Trophoblast cell (in vitro differentiated cells and primary cell): Measurements from ENCODE around the gene USPL1. TPM values are rescaled to one million over a fixed set of nuclear protein-coding genes. Genes with fewer than 3 reads are reported as not detected.
A peak's percentile ranks its signal among the peaks of the same experiment; 100 is the strongest.

ENCODE experiments used
- DNase-seq, 2 donors: peaks; one replicate each; pipeline ENCODE4 v3.0.0-alpha.2; 2016
- H2AFZ ChIP-seq: 2 replicates; pipeline ENCODE4 v1.6.1; 2013; ENCODE audit warnings: low read length, moderate library complexity, mild to moderate bottlenecking; ENCODE audit not compliant: insufficient read depth, poor library complexity
- H2AK5ac ChIP-seq: 2 replicates; pipeline ENCODE4 v1.6.1; 2013; ENCODE audit warnings: mild to moderate bottlenecking, low read length
- H2BK120ac ChIP-seq: 2 replicates; pipeline ENCODE4 v1.6.1; 2013; ENCODE audit warnings: low read length, mild to moderate bottlenecking, moderate library complexity; ENCODE audit not compliant: insufficient read depth, poor library complexity
- H2BK12ac ChIP-seq: 2 replicates; pipeline ENCODE4 v1.6.1; 2013; ENCODE audit warnings: mild to moderate bottlenecking, low read length, moderate library complexity
- H2BK5ac ChIP-seq: 2 replicates; pipeline ENCODE4 v1.6.1; 2013; ENCODE audit warnings: low read length, low read depth, moderate library complexity, mild to moderate bottlenecking; ENCODE audit not compliant: poor library complexity
- H3K14ac ChIP-seq: 2 replicates; pipeline ENCODE4 v1.6.1; 2013; ENCODE audit warnings: mild to moderate bottlenecking, low read length
- H3K18ac ChIP-seq: 2 replicates; pipeline ENCODE4 v1.6.1; 2013; ENCODE audit warnings: mild to moderate bottlenecking, low read length
- H3K23ac ChIP-seq: 2 replicates; pipeline ENCODE4 v1.6.1; 2013; ENCODE audit warnings: low read length
- H3K27ac ChIP-seq: 2 replicates; pipeline ENCODE4 v1.5.1; 2013; ENCODE audit warnings: low read depth, mild to moderate bottlenecking, inconsistent platforms, low read length, moderate library complexity
- H3K27me3 ChIP-seq: 2 replicates; pipeline ENCODE4 v1.6.1; 2013; ENCODE audit warnings: inconsistent platforms, mild to moderate bottlenecking, low read length, moderate library complexity; ENCODE audit not compliant: insufficient read depth
- H3K36me3 ChIP-seq, 2 experiments: 1 replicate in 1 of 2; 2 replicates in 1 of 2; pipeline ENCODE4 v1.6.1; 2013; ENCODE audit warnings: low read length in 2 of 2, mild to moderate bottlenecking in 2 of 2, moderate library complexity in 1 of 2; ENCODE audit not compliant: insufficient read depth in 2 of 2, control insufficient read depth in 1 of 2
- H3K4ac ChIP-seq: 2 replicates; pipeline ENCODE4 v1.6.1; 2013; ENCODE audit warnings: low read depth, mild to moderate bottlenecking, low read length, moderate library complexity
- H3K4me1 ChIP-seq, 2 experiments: 1 replicate in 1 of 2; 2 replicates in 1 of 2; pipeline ENCODE4 v1.6.1; 2013; ENCODE audit warnings: low read length in 2 of 2, mild to moderate bottlenecking in 2 of 2, moderate library complexity in 1 of 2; ENCODE audit not compliant: insufficient read depth in 2 of 2, control insufficient read depth in 1 of 2
- H3K4me2 ChIP-seq: 2 replicates; pipeline ENCODE4 v1.6.1; 2013; ENCODE audit warnings: inconsistent platforms, mild to moderate bottlenecking, low read length, moderate library complexity
- H3K4me3 ChIP-seq: 2 replicates; pipeline ENCODE4 v1.5.1; 2013; ENCODE audit warnings: mild to moderate bottlenecking, low read depth, low read length, inconsistent platforms
- H3K79me1 ChIP-seq: one replicate; pipeline ENCODE4 v1.6.1; 2013; ENCODE audit warnings: low read length
- H3K79me2 ChIP-seq: 2 replicates; pipeline ENCODE4 v1.6.1; 2013; ENCODE audit warnings: low read length, mild to moderate bottlenecking; ENCODE audit not compliant: control insufficient read depth, insufficient read depth, poor library complexity
- H3K9ac ChIP-seq: 2 replicates; pipeline ENCODE4 v1.6.1; 2013; ENCODE audit warnings: mild to moderate bottlenecking, low read length
- H3K9me3 ChIP-seq: 2 replicates; pipeline ENCODE4 v1.6.1; 2013; ENCODE audit warnings: low read depth, mild to moderate bottlenecking, control low read depth, inconsistent platforms, low read length; ENCODE audit not compliant: insufficient read depth
- H4K12ac ChIP-seq: 2 replicates; pipeline ENCODE4 v1.6.1; 2013; ENCODE audit warnings: low read depth, mild to moderate bottlenecking, low read length, moderate library complexity
- H4K8ac ChIP-seq: 2 replicates; pipeline ENCODE4 v1.6.1; 2013; ENCODE audit warnings: low read depth, mild to moderate bottlenecking, low read length, moderate library complexity
- H4K91ac ChIP-seq: one replicate; pipeline ENCODE4 v1.6.1; 2013; ENCODE audit warnings: low read depth, mild to moderate bottlenecking, low read length, moderate library complexity
- WGBS: extraction: QIAGEN DNeasy Blood & Tissue Kit; methylation state at CpG from one replicate; pipeline ENCODE4 v1.1.7; 2013; ENCODE audit warnings: missing lambda C conversion rate; ENCODE audit not compliant: insufficient read length, insufficient coverage; ENCODE audit errors: extremely low coverage; 5-methylcytosine and 5-hydroxymethylcytosine counted together
- polyA plus RNA-seq: library from polyadenylated mRNA; stranded (reverse); fragments of 200-250 nt; gene quantifications from 2 replicates; pipeline ENCODE4 v1.2.3, GENCODE V29; 2013

The USPL1 gene
- 13.9 and 14.1 TPM in 2 replicates for polyA plus RNA-seq

GRCh38 chr13:30617315-30618185 lies at the start of gene USPL1:
Gene USPL1, plus strand, starts transcription at chr13:30617920. Its CDS starts 3,221 bp downstream, at chr13:30621141.
- peak within 1 kb of the TSS; percentile 51 for H2BK12ac ChIP-seq
- peak within 1 kb of the TSS; percentile 100 for H3K27ac ChIP-seq
- H3K9me3 ChIP-seq, result no peaks in the 10 kb centered on the region
- no peaks in the 10 kb centered on the region for H3K4me1 ChIP-seq
- peak within 1 kb of the TSS; percentile 95 for H4K91ac ChIP-seq
- peak within 1 kb of the TSS; percentile 89 for H3K4ac ChIP-seq
- H3K79me1 ChIP-seq, result peaks cover 4% of the 10 kb centered on the region
- H3K14ac ChIP-seq, result peak within 1 kb of the TSS; percentile 97
- H3K9ac ChIP-seq, result peak within 1 kb of the TSS; percentile 85
- no peaks in the 10 kb centered on the region for H3K27me3 ChIP-seq
- no CpG with 5 or more reads among the region's 78 CpGs for WGBS
- peaks cover 10% of the 10 kb centered on the region for H3K79me2 ChIP-seq
- H3K36me3 ChIP-seq, result no peaks in the 10 kb centered on the region
- H4K12ac ChIP-seq, result peak within 1 kb of the TSS; percentile 97
- H3K4me3 ChIP-seq, result peak within 1 kb of the TSS; percentile 85
- peak within 1 kb of the TSS; percentile 66 for H3K4me2 ChIP-seq
- peak within 1 kb of the TSS; percentile 96 for H2BK120ac ChIP-seq
- H2BK5ac ChIP-seq, result peak within 1 kb of the TSS; percentile 94
- peak within 1 kb of the TSS; percentile 97 for H4K8ac ChIP-seq
- H2AK5ac ChIP-seq, result peak within 1 kb of the TSS; percentile 70
- peak within 1 kb of the TSS; percentile 96 for H3K18ac ChIP-seq
- no peak within 1 kb of the TSS for H3K23ac ChIP-seq
- peak within 1 kb of the TSS; percentile 57 for H2AFZ ChIP-seq
- peak; percentile 99 for DNase-seq

GRCh38 chr13:30569901-30570576 lies 47.7 kb upstream of the USPL1 start:
- Histone ChIP-seq H3K4me2 (no peak overlapping the region), H3K18ac (no peak overlapping the region), H2BK120ac (no peak overlapping the region), H3K9me3 (no peaks in the 10 kb centered on the region), H4K12ac (no peak overlapping the region), H2BK12ac (no peak overlapping the region), H2AK5ac (no peak overlapping the region), H3K36me3 (no peaks in the 10 kb centered on the region), H3K27ac (peak overlapping the region; percentile 19), H4K91ac (no peak overlapping the region), H2AFZ (no peak overlapping the region), H3K4me1 (no peaks in the 10 kb centered on the region), H3K9ac (no peak overlapping the region), H3K23ac (no peak overlapping the region), H3K4ac (no peak overlapping the region), H3K79me2 (no peaks in the 10 kb centered on the region), H2BK5ac (no peak overlapping the region), H3K14ac (no peak overlapping the region), H3K4me3 (no peak overlapping the region), H3K27me3 (no peaks in the 10 kb centered on the region), H3K79me1 (no peaks in the 10 kb centered on the region), H4K8ac (no peak overlapping the region)
- no CpG with 5 or more reads among the region's 8 CpGs for WGBS
- DNase-seq, result peak; percentile 56 to 68

- no peaks in the 10 kb centered on the region for H3K9me3 ChIP-seq
- no peak overlapping the region for H3K4ac ChIP-seq
- H3K4me1 ChIP-seq, result no peaks in the 10 kb centered on the region
- no peak overlapping the region for H3K14ac ChIP-seq
- H4K8ac ChIP-seq, result no peak overlapping the region
- H3K79me2 ChIP-seq, result no peaks in the 10 kb centered on the region
- no peak overlapping the region for H2AFZ ChIP-seq
- no peak overlapping the region for H4K91ac ChIP-seq
- no peak overlapping the region for H3K9ac ChIP-seq
- no peak overlapping the region for H3K27ac ChIP-seq
- H3K23ac ChIP-seq, result no peak overlapping the region
- H2BK5ac ChIP-seq, result no peak overlapping the region
- H2AK5ac ChIP-seq, result no peak overlapping the region
- no peak overlapping the region for H2BK12ac ChIP-seq
- no peak overlapping the region for H2BK120ac ChIP-seq
- H3K4me2 ChIP-seq, result no peak overlapping the region
- no peak overlapping the region for H3K18ac ChIP-seq
- no peaks in the 10 kb centered on the region for H3K27me3 ChIP-seq
- H3K36me3 ChIP-seq, result no peaks in the 10 kb centered on the region
- no peak for DNase-seq
- no peaks in the 10 kb centered on the region for H3K79me1 ChIP-seq
- H3K4me3 ChIP-seq, result no peak overlapping the region
- H4K12ac ChIP-seq, result no peak overlapping the region
These were observed 47.0 kb upstream of the USPL1 start for GRCh38 chr13:30570691-30571090.

GRCh38 chr13:30572859-30573275 lies 44.9 kb upstream of the USPL1 start:
- no peak overlapping the region for H2AFZ ChIP-seq
- H4K8ac ChIP-seq, result no peak overlapping the region
- H2AK5ac ChIP-seq, result no peak overlapping the region
- H3K79me2 ChIP-seq, result no peaks in the 10 kb centered on the region
- H3K9me3 ChIP-seq, result no peaks in the 10 kb centered on the region
- peak in 1 of 2 donors; percentile 27 for DNase-seq
- H3K4me1 ChIP-seq, result peaks cover 0 to 3% of the 10 kb centered on the region in 2 experiments
- H3K4me2 ChIP-seq, result no peak overlapping the region
- H3K18ac ChIP-seq, result no peak overlapping the region
- no peak overlapping the region for H3K14ac ChIP-seq
- no peak overlapping the region for H3K4ac ChIP-seq
- WGBS, result no CpG with 5 or more reads among the region's 1 CpG
- H3K79me1 ChIP-seq, result no peaks in the 10 kb centered on the region
- H3K27ac ChIP-seq, result no peak overlapping the region
- no peaks in the 10 kb centered on the region for H3K36me3 ChIP-seq
- H2BK5ac ChIP-seq, result no peak overlapping the region
- no peak overlapping the region for H4K91ac ChIP-seq
- H2BK12ac ChIP-seq, result no peak overlapping the region
- H3K4me3 ChIP-seq, result no peak overlapping the region
- no peak overlapping the region for H3K9ac ChIP-seq
- H2BK120ac ChIP-seq, result no peak overlapping the region
- no peak overlapping the region for H4K12ac ChIP-seq
- no peak overlapping the region for H3K23ac ChIP-seq
- no peaks in the 10 kb centered on the region for H3K27me3 ChIP-seq
